Mesendoderm (in vitro differentiated cells): ENCODE data around the gene LRRN1.
"Not testable (repeated sequence)": the region's sequence is repeated elsewhere in the genome, so short reads cannot be mapped to it uniquely, and the experiment has no call there.

Experiments
- DNase-seq: peaks from one replicate; pipeline ENCODE4 v3.0.0; 2013
- H2AK5ac ChIP-seq: 2 replicates; pipeline ENCODE4 v1.6.1; 2013; ENCODE audit warnings: low read length, inconsistent platforms
- H2BK120ac ChIP-seq: 2 replicates; pipeline ENCODE4 v1.6.1; 2013; ENCODE audit warnings: low read depth, mild to moderate bottlenecking, low read length, moderate library complexity, mixed read lengths
- H2BK15ac ChIP-seq: replicated peaks from 2 replicates; pipeline ENCODE4 v1.6.1; 2013; ENCODE audit warnings: low read depth, mild to moderate bottlenecking, moderate library complexity
- H2BK5ac ChIP-seq: 2 replicates; pipeline ENCODE4 v1.6.1; 2013; ENCODE audit warnings: low read length, inconsistent platforms
- H3K18ac ChIP-seq: 2 replicates; pipeline ENCODE4 v1.6.1; 2013; ENCODE audit warnings: mild to moderate bottlenecking, low read length, mixed read lengths
- H3K23ac ChIP-seq: one replicate; pipeline ENCODE4 v1.6.1; 2013; ENCODE audit warnings: low read length
- H3K27ac ChIP-seq: 2 replicates; pipeline ENCODE4 v1.5.1; 2013; ENCODE audit warnings: low read depth, mild to moderate bottlenecking, inconsistent platforms, low read length, moderate library complexity
- H3K27me3 ChIP-seq: 2 replicates; pipeline ENCODE4 v1.6.1; 2013; ENCODE audit warnings: low read length, control low read depth, mild to moderate bottlenecking, inconsistent platforms; ENCODE audit not compliant: insufficient read depth, poor library complexity
- H3K36me3 ChIP-seq: 2 replicates; pipeline ENCODE4 v1.6.1; 2013; ENCODE audit warnings: low read length, inconsistent platforms; ENCODE audit not compliant: control insufficient read depth, insufficient read depth
- H3K4ac ChIP-seq: one replicate; pipeline ENCODE4 v1.6.1; 2013; ENCODE audit warnings: low read depth, mild to moderate bottlenecking, low read length, moderate library complexity
- H3K4me1 ChIP-seq: 2 replicates; pipeline ENCODE4 v1.6.1; 2013; ENCODE audit warnings: low read depth, low read length, inconsistent platforms; ENCODE audit not compliant: control insufficient read depth
- H3K4me2 ChIP-seq: 2 replicates; pipeline ENCODE4 v1.6.1; 2013; ENCODE audit warnings: low read length
- H3K4me3 ChIP-seq: 2 replicates; pipeline ENCODE4 v1.5.1; 2013; ENCODE audit warnings: mild to moderate bottlenecking, low read length
- H3K56ac ChIP-seq: one replicate; pipeline ENCODE4 v1.6.1; 2013; ENCODE audit warnings: low read length
- H3K79me1 ChIP-seq: 2 replicates; pipeline ENCODE4 v1.6.1; 2013; ENCODE audit warnings: low read length, inconsistent platforms
- H3K79me2 ChIP-seq: 2 replicates; pipeline ENCODE4 v1.6.1; 2013; ENCODE audit warnings: mild to moderate bottlenecking, low read length; ENCODE audit not compliant: control insufficient read depth, insufficient read depth
- H3K9ac ChIP-seq: 2 replicates; pipeline ENCODE4 v1.6.1; 2013; ENCODE audit warnings: low read length, inconsistent platforms
- H4K5ac ChIP-seq: one replicate; pipeline ENCODE4 v1.6.1; 2013; ENCODE audit warnings: low read length
- H4K8ac ChIP-seq: one replicate; pipeline ENCODE4 v1.6.1; 2013; ENCODE audit warnings: low read depth, mild to moderate bottlenecking, control low read depth, low read length, moderate library complexity
- WGBS: extraction: QIAGEN DNeasy Blood & Tissue Kit; methylation state at CpG from one replicate; pipeline ENCODE4 v1.1.7; 2013; ENCODE audit warnings: low lambda C conversion rate, missing lambda C conversion rate; ENCODE audit not compliant: insufficient coverage; ENCODE audit errors: extremely low coverage; 5-methylcytosine and 5-hydroxymethylcytosine counted together

The LRRN1 gene

DNA sequence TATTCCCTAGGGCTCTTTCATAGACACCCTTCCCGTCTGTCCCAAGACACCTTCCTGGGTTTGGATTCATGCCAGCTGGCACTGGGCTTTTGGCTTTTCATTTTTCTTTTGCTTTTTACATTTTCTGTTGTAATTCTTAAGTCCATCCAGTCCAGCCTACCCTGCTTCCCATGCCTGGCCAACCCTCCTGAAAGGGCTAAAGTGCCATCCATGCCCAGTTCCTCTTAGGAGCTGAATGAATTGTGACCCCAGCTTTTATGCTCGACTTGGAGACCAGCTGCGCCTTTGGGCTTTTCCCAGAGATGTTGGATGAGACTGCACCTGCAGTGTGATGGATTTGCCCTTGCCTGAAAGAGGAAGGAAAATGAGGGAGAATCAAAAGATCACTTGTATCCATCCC lies 25.8 kb downstream of the LRRN1 start:
- no peak overlapping the region for H4K8ac ChIP-seq
- H3K79me2 ChIP-seq = peaks cover 2% of the 10 kb centered on the region
- no peak overlapping the region for H3K27ac ChIP-seq
- WGBS = no CpG with 5 or more reads among the region's 3 CpGs
- H3K27me3 ChIP-seq = no peaks in the 10 kb centered on the region
- H2AK5ac ChIP-seq = no peak overlapping the region
- H3K36me3 ChIP-seq = no peaks in the 10 kb centered on the region
- no peak overlapping the region for H3K18ac ChIP-seq
- H3K79me1 ChIP-seq = peaks cover 2% of the 10 kb centered on the region
- H2BK120ac ChIP-seq = no peak overlapping the region
- H2BK5ac ChIP-seq = no peak overlapping the region
- DNase-seq = no peak
- no peaks in the 10 kb centered on the region for H3K4me1 ChIP-seq
- H4K5ac ChIP-seq = no peak overlapping the region
- no peak overlapping the region for H3K9ac ChIP-seq
- no peak overlapping the region for H3K23ac ChIP-seq
- no peak overlapping the region for H3K4ac ChIP-seq
- no peak overlapping the region for H3K56ac ChIP-seq
- H2BK15ac ChIP-seq = no peak overlapping the region
- H3K4me3 ChIP-seq = no peak overlapping the region
- H3K4me2 ChIP-seq = no peak overlapping the region

DNA sequence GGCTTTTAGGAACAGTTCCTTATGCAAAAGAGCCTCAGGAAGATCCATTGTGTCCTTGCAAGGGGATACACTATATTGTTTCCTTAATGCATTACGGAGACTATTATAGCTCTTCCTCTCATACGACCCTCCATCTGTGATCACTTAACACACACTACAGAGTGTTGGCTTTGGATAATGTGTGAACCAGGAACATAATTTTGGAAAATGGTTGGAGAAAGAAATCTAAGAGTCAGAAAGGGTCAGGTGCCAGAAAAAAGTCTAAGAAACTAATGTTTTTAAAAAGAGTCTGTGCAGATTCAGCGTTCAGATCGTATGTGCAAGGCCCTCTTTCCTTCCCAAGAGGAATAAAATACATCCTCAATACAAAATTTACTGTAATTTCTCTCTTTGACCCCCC lies 27.3 kb downstream of the LRRN1 start:
- no peak overlapping the region for H3K9ac ChIP-seq
- no peaks in the 10 kb centered on the region for H3K79me2 ChIP-seq
- H2BK120ac ChIP-seq = no peak overlapping the region
- no peak overlapping the region for H3K4me2 ChIP-seq
- H3K27ac ChIP-seq = no peak overlapping the region
- H3K56ac ChIP-seq = no peak overlapping the region
- no peaks in the 10 kb centered on the region for H3K4me1 ChIP-seq
- H3K4me3 ChIP-seq = no peak overlapping the region
- H3K4ac ChIP-seq = no peak overlapping the region
- no peak overlapping the region for H2BK5ac ChIP-seq
- no peak overlapping the region for H3K23ac ChIP-seq
- no peak overlapping the region for H4K8ac ChIP-seq
- H2BK15ac ChIP-seq = no peak overlapping the region
- H3K36me3 ChIP-seq = no peaks in the 10 kb centered on the region
- no CpG with 5 or more reads among the region's 4 CpGs for WGBS
- H3K79me1 ChIP-seq = no peaks in the 10 kb centered on the region
- H2AK5ac ChIP-seq = no peak overlapping the region
- H4K5ac ChIP-seq = no peak overlapping the region
- H3K18ac ChIP-seq = no peak overlapping the region
- no peak for DNase-seq
- no peaks in the 10 kb centered on the region for H3K27me3 ChIP-seq

DNA sequence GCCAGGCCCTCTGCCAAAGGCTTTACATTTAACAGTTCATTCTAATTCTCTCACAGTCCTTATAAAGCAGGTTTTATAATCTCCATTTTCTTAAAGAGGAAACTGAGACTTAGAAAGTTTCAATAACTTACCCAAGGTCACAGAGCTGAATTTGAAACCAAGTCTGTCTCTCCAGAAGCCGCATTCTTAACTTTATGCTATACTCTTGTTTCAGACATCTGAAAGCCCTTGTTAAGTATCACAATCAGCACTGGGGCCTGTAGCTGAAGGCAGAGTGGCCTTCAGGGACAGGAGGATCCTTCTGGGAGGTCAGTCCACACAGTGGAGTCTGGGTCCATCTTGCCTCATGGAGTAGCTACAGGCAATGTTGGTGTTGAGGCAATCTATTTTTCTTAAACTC lies 27.9 kb downstream of the LRRN1 start:
- H3K36me3 ChIP-seq = no peaks in the 10 kb centered on the region
- no peak overlapping the region for H3K18ac ChIP-seq
- H4K5ac ChIP-seq = no peak overlapping the region
- H3K23ac ChIP-seq = no peak overlapping the region
- no peak overlapping the region for H3K4me3 ChIP-seq
- no peak overlapping the region for H3K4me2 ChIP-seq
- H3K9ac ChIP-seq = no peak overlapping the region
- no peak overlapping the region for H2BK120ac ChIP-seq
- H3K79me1 ChIP-seq = no peaks in the 10 kb centered on the region
- H2BK15ac ChIP-seq = no peak overlapping the region
- no peak overlapping the region for H4K8ac ChIP-seq
- H3K4ac ChIP-seq = no peak overlapping the region
- H2BK5ac ChIP-seq = no peak overlapping the region
- no peak for DNase-seq
- H3K4me1 ChIP-seq = no peaks in the 10 kb centered on the region
- no peak overlapping the region for H3K27ac ChIP-seq
- H3K79me2 ChIP-seq = no peaks in the 10 kb centered on the region
- no peak overlapping the region for H3K56ac ChIP-seq
- no CpG with 5 or more reads among the region's 1 CpG for whole genome bisulfite sequencing
- H2AK5ac ChIP-seq = no peak overlapping the region
- no peaks in the 10 kb centered on the region for H3K27me3 ChIP-seq

DNA sequence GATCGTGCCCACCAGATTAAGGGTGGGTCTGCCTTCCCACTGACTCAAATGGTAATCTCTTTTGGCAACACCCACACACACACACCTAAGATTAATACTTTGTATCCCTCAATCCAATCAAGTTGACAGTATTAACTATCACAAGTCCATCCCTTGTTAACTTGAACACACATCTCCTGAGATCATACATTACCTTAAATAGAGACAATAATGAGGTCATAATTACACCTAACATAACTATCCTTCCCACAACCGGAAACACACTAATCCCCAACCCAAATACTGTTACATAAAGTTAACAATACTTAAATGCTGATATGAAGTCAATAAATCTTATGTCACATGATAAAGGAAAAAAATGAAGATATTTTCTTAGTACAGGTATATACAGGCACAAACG lies 29.2 kb downstream of the LRRN1 start:
- not testable (repeated sequence) for H3K79me2 ChIP-seq, H2BK15ac ChIP-seq, H3K18ac ChIP-seq, H4K8ac ChIP-seq, H2BK5ac ChIP-seq, H3K9ac ChIP-seq, H2AK5ac ChIP-seq, H2BK120ac ChIP-seq, H3K4me3 ChIP-seq, H3K27ac ChIP-seq, H4K5ac ChIP-seq, H3K27me3 ChIP-seq, H3K4me2 ChIP-seq, H3K36me3 ChIP-seq, H3K4ac ChIP-seq, DNase-seq, H3K23ac ChIP-seq, H3K56ac ChIP-seq, H3K79me1 ChIP-seq, H3K4me1 ChIP-seq
- no CpG with 5 or more reads among the region's 3 CpGs for WGBS

DNA sequence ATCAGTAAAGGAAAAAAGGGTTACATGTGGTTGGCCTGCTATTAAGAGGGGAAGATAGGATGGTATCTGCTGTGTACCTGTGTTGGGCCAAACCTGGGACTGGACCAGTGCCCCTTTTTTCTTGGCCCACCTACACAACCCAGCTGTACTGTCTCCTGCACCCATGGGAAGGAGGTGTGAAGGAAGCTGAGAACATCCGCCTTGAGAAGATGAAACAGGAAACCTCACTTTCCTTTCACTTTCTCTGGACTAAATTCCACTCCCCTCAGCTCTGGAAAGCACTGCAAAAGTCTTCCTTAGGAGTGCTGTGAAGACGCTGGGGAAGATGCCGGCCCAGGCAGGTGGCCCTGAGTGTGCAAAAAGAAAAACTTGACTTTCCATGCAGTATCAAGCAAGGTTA lies 37.6 kb downstream of the LRRN1 start:
- Histone ChIP-seq H3K56ac (peak overlapping the region; percentile 28), H3K4me2 (no peak overlapping the region), H3K4me1 (no peaks in the 10 kb centered on the region), H3K23ac (no peak overlapping the region), H3K18ac (no peak overlapping the region), H3K9ac (no peak overlapping the region), H2BK5ac (no peak overlapping the region), H3K27ac (no peak overlapping the region), H4K5ac (no peak overlapping the region), H3K79me1 (peaks cover 3% of the 10 kb centered on the region), H3K36me3 (peaks cover 2% of the 10 kb centered on the region), H4K8ac (no peak overlapping the region), H3K4me3 (no peak overlapping the region), H2BK120ac (no peak overlapping the region), H3K4ac (no peak overlapping the region), H2AK5ac (no peak overlapping the region), H3K27me3 (no peaks in the 10 kb centered on the region), H2BK15ac (no peak overlapping the region), H3K79me2 (peaks cover 5% of the 10 kb centered on the region)
- no peak for DNase-seq
- WGBS = no CpG with 5 or more reads among the region's 3 CpGs

DNA sequence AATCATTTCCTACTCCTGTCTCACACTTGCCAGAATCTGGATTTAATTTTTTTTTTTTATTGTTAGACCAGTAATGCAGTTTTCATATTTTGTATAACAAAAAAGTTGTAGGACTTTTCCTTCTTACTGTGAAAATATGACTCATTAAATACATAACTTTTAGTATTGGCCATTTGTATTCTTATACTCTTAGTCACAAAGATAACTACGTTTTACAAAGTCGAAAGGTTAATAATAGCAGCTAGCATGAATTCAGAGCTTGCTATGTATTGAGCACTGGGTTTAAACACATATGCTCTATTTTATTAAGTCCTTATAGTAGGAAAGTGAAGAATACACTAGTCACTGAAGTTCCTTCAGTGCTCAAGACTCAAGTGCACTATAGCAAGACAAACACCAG lies 43.1 kb downstream of the LRRN1 start:
- Histone ChIP-seq H3K23ac (no peak overlapping the region), H3K4me1 (no peaks in the 10 kb centered on the region), H2BK5ac (no peak overlapping the region), H2AK5ac (no peak overlapping the region), H3K4me3 (no peak overlapping the region), H2BK120ac (no peak overlapping the region), H2BK15ac (no peak overlapping the region), H3K27me3 (no peaks in the 10 kb centered on the region), H3K9ac (no peak overlapping the region), H3K18ac (no peak overlapping the region), H3K79me2 (no peaks in the 10 kb centered on the region), H3K27ac (no peak overlapping the region), H3K4ac (no peak overlapping the region), H3K36me3 (peaks cover 2% of the 10 kb centered on the region), H3K4me2 (no peak overlapping the region), H3K56ac (no peak overlapping the region), H4K8ac (no peak overlapping the region), H4K5ac (no peak overlapping the region), H3K79me1 (peaks cover 2% of the 10 kb centered on the region)
- DNase-seq = no peak
- no CpG with 5 or more reads among the region's 2 CpGs for WGBS
